ENCODE results near the gene KRTAP4-12. TPM values are rescaled to one million over a fixed set of nuclear protein-coding genes. Genes with fewer than 3 reads are reported as not detected.
A peak's percentile ranks its signal among the peaks of the same experiment; 100 is the strongest.
"Not testable (repeated sequence)": the region's sequence is repeated elsewhere in the genome, so short reads cannot be mapped to it uniquely, and the experiment has no call there.

The KRTAP4-12 gene
- total RNA-seq, 1 donor from 2014 or later, result not detected

DNA sequence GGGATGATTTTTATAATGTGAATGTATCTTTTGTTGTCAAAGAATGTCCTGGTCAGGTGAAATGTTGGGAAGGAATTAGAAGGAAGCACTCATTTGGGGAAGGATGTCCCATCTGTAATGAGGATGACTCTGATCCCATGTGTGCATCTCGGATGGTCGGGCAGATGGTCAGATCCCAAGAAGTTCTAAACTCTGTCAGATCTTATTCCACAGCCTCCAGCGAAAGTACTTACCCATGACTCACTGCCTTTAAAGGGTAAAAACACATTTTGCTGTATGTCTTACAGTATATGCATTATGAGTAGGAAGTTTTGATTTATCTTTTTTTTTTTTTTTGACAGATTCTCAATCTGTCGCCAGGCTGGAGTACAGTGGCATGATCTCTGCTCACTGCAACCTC lies 5.3 kb downstream of the KRTAP4-12 start:
- no peak for DNase-seq (ENCODE audit: low read depth)

DNA sequence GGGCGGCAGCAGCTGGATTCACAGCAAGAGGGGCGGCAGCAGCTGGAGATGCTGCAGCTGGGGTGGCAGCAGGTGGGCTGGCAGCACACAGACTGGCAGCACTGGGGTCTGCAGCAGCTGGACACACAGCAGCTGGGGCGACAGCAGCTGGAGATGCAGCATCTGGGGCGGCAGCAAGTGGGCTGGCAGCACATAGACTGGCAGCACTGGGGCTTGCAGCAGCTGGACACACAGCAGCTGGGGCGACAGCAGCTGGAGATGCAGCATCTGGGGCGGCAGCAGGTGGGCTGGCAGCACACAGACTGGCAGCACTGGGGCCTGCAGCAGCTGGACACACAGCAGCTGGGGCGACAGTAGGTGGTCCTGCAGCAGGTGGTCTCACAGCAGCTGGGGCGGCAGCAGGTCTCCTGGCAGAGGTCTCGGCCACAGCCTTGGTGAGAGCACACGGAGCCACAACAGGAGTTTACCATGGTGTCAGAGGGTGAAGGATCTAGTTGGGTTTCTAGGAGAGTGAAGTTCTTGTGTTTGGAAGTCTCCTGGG lies 6.1 kb downstream of the KRTAP4-12 start, which contains the start of gene KRTAP4-11:
TSS of gene KRTAP4-11 (minus strand) at position 528 of the 541 bp plus-strand sequence. CDS start at position 470, 58 bp downstream.
- H3K36me3 ChIP-seq (ENCODE audit: control insufficient read depth, insufficient read depth, low read length); H3K4me3 ChIP-seq (ENCODE audit: low read depth, low read length); DNase-seq (ENCODE audit: low read depth); FAIRE-seq; H3K27me3 ChIP-seq (ENCODE audit: control insufficient read depth, insufficient read depth, low read length): not testable (repeated sequence)

More for the DNA sequence above, 5.3 kb downstream of the KRTAP4-12 start:
- Histone ChIP-seq H3K4me3 (ENCODE audit: low read depth, low read length) (no peak overlapping the region), H3K36me3 (ENCODE audit: control insufficient read depth, insufficient read depth, low read length) (no peaks in the 10 kb centered on the region), H3K27me3 (ENCODE audit: control insufficient read depth, insufficient read depth, low read length) (no peaks in the 10 kb centered on the region)
- TF ChIP-seq, protein P1, sequence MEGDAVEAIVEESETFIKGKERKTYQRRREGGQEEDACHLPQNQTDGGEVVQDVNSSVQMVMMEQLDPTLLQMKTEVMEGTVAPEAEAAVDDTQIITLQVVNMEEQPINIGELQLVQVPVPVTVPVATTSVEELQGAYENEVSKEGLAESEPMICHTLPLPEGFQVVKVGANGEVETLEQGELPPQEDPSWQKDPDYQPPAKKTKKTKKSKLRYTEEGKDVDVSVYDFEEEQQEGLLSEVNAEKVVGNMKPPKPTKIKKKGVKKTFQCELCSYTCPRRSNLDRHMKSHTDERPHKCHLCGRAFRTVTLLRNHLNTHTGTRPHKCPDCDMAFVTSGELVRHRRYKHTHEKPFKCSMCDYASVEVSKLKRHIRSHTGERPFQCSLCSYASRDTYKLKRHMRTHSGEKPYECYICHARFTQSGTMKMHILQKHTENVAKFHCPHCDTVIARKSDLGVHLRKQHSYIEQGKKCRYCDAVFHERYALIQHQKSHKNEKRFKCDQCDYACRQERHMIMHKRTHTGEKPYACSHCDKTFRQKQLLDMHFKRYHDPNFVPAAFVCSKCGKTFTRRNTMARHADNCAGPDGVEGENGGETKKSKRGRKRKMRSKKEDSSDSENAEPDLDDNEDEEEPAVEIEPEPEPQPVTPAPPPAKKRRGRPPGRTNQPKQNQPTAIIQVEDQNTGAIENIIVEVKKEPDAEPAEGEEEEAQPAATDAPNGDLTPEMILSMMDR (IDR thresholded peaks at IDR 0.05; ENCODE audit: insufficient read depth, low read length, severe bottlenecking), result no peak
- FAIRE-seq, result no peak

DNA sequence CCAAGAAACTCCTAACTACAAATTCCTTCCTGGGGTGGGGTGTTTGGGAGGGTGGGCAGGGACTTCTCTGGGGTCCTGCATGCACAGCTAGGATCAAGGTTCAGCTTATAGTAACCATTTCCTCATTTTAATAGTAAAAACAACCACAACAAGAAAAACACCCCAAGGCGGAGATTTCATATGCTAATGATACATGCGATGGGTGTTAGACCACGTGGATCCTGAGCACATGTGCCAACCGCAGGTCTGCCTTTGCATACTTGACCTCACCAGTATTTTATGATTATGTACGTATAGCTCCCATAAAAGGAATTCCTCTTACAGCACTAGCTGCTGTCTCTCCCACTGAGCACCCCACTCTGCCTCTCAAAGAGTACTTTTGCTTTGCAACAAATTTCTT lies 7.7 kb downstream of the KRTAP4-12 start:
- TF ChIP-seq, protein P1 (IDR thresholded peaks at IDR 0.05; ENCODE audit: insufficient read depth, low read length, severe bottlenecking), result no peak
- Histone ChIP-seq H3K36me3 (ENCODE audit: control insufficient read depth, insufficient read depth, low read length) (no peaks in the 10 kb centered on the region), H3K4me3 (ENCODE audit: low read depth, low read length) (no peak overlapping the region), H3K27me3 (ENCODE audit: control insufficient read depth, insufficient read depth, low read length) (no peaks in the 10 kb centered on the region)
- no peak for DNase-seq (ENCODE audit: low read depth)
- no peak for FAIRE-seq

DNA sequence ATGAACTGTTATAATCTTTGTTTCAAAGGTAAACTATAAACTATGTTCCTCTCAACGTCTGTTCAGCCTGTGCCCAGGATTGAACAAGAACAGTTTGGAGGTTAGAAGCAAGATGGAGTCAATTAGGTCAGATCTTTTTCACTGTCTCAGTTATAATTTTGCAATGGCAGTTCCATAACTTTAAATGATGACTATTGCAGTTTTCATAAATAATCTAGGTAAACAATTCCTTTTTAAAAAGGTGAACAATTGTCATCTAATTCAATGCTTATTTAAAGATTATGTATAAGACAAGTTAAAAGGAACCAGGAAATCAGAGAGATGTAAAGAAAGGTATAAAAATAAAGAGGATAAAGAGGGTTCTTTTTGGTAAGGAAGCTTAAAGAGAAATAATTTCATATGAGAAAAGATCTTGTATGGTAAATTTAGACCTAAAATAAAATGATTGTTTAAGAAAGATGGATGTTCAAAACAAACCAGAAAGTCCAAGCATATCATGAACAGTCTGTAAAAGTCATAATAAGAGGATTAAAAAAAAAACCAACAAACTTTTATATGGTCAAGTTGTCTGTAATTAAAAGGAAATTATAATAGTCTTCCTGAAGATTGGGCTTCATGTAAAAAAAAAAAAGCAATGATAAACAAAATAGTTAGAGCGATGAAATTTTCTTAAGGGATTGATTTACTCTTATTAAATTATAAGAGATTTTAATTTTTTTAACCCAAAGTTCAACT lies 12.7 kb downstream of the KRTAP4-12 start:
- no peaks in the 10 kb centered on the region for H3K36me3 ChIP-seq (ENCODE audit: control insufficient read depth, insufficient read depth, low read length)
- no peak for FAIRE-seq
- H3K4me3 ChIP-seq (ENCODE audit: low read depth, low read length), result no peak overlapping the region

DNA sequence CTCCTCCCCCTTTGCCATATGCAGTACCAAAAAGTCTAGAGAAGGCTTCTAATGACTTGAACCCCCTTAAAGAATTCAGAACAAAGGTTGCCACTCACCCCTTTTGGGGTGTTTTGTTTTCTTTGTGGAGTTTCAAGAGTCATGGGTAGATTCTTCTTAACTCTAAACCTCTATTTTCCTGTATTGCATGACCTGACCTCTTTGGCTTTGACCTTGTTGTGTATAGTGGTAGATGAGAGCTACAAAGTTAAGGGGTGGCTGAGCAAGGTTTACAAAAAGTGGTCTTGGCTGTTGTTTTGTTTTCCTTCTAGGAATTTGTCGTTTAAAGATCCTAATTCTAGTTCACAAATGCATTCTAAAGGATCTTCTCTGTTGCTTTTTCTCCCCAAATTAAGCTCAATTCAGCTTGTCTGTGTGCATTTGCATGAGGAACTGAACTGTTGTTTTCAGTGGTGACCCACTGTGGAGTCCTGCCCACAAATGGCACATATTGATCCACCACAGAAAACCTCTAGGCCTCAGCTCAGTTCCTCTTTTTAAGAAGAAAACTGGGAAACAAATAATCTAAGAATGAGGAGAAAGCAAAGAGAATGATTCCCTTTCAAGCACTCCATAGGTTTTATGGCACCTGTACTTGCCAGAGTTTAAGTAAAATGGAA lies 15.1 kb downstream of the KRTAP4-12 start:
- not testable (repeated sequence) for H3K4me3 ChIP-seq (ENCODE audit: low read depth, low read length); DNase-seq (ENCODE audit: low read depth); H3K27me3 ChIP-seq (ENCODE audit: control insufficient read depth, insufficient read depth, low read length); H3K36me3 ChIP-seq (ENCODE audit: control insufficient read depth, insufficient read depth, low read length); FAIRE-seq

More for the DNA sequence above, 12.7 kb downstream of the KRTAP4-12 start:
- no peak for DNase-seq (ENCODE audit: low read depth)
- TF ChIP-seq, protein P1 (IDR thresholded peaks at IDR 0.05; ENCODE audit: insufficient read depth, low read length, severe bottlenecking), result no peak
- H3K27me3 ChIP-seq (ENCODE audit: control insufficient read depth, insufficient read depth, low read length), result no peaks in the 10 kb centered on the region

DNA sequence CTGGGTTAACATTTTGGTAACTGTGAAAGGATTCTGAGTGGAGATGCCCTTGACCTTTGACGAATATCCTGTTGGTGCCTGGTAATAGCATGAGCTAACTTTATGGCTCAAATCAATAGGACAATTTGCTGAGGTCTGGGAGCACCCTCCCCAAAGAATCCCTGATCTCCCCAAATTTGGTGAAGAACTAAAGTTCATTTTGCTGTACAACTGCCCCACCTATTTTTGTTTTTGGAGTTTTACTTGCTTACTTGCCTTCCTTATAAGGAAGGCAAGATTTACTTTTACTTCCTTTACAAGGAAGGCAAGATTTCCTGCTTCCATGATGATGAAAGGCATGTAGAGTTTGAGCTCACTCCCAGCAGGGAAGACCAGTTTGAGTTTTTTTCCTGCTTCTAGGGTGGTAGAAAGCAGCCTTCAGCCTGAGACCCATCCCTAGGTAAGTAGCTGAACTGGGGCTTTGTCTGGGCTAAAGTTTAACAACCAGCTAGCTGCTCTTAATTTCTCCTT lies 16.0 kb downstream of the KRTAP4-12 start:
- Histone ChIP-seq H3K27me3 (ENCODE audit: control insufficient read depth, insufficient read depth, low read length) (no peaks in the 10 kb centered on the region), H3K36me3 (ENCODE audit: control insufficient read depth, insufficient read depth, low read length) (no peaks in the 10 kb centered on the region), H3K4me3 (ENCODE audit: low read depth, low read length) (no peak overlapping the region)
- TF ChIP-seq, protein P1 (IDR thresholded peaks at IDR 0.05; ENCODE audit: insufficient read depth, low read length, severe bottlenecking), result no peak
- DNase-seq (ENCODE audit: low read depth) (peak; percentile 8), FAIRE-seq (no peak)

DNA sequence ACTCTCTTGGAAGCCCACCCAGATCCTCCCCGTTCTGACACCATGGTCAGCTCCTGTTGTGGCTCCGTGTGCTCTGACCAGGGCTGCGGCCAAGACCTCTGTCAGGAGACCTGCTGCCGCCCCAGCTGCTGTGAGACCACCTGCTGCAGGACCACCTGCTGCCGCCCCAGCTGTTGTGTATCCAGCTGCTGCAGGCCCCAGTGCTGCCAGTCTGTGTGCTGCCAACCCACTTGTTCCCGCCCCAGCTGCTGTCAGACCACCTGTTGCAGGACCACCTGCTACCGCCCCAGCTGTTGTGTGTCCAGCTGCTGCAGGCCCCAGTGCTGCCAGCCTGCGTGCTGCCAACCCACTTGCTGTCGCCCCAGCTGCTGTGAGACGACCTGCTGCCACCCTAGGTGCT lies 18.6 kb downstream of the KRTAP4-12 start, which contains the start of gene KRTAP4-9:
TSS of gene KRTAP4-9 (plus strand) at position 43 of the 400 bp plus-strand sequence. CDS start at position 43, 0 bp downstream.
- not testable (repeated sequence) for H3K4me3 ChIP-seq (ENCODE audit: low read depth, low read length); FAIRE-seq; DNase-seq (ENCODE audit: low read depth); H3K36me3 ChIP-seq (ENCODE audit: control insufficient read depth, insufficient read depth, low read length); H3K27me3 ChIP-seq (ENCODE audit: control insufficient read depth, insufficient read depth, low read length)

DNA sequence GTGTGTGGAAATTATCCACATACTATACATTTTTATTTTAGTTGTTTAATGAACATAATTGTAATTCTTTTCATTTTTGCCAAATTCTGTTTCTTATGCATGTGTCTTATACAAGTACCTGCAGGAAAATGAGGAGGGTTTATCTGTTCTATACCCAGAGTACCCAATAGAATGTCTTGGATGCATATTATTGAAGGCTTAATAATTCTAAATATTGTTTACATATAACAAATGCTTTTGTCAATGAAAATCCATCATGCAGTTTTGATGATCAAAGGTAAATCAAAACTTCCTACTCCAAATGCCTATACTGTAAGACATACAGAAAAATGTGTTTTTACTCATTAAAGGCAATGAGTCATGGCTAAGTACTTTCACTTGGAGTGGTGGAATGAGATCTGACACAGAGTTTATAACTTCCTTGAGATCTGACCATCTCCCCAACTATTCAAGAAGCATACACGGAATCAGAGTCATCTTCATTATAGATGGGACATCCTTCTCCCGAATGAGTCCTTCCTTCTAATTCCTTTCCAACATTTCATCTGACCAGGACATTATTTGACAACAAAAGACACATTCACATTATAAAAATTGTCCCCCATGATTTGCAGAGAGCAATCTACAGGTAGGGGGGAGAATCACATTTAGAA lies 19.5 kb downstream of the KRTAP4-12 start:
- H3K27me3 ChIP-seq (ENCODE audit: control insufficient read depth, insufficient read depth, low read length); H3K36me3 ChIP-seq (ENCODE audit: control insufficient read depth, insufficient read depth, low read length); H3K4me3 ChIP-seq (ENCODE audit: low read depth, low read length); FAIRE-seq: not testable (repeated sequence)
- peak; percentile 46 for DNase-seq (ENCODE audit: low read depth)
